ENCODE results near the gene KCNIP3.

DNA sequence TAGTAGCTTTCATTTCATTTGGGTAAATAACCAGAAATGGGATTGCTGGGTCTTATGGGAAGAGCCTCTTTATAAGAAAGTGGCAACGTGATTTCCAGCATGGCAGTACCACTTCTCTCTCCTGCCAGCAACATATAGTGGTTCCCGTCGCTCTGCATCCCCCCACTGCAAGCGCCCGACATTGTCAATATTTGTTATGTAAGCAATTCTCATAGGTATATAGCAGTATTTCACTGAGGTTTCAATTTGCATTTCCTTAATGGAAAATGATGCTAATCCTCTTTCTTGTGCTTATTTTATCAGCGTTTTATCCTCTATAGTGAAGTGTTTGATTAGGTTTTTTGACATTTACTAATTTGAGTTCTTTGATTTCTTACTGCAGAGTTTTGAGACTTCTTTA is 69.4 kb downstream of the KCNIP3 start:
- no peak for TF ChIP-seq ZNF70 (CRISPR knock-in tag; IDR thresholded peaks at IDR 0.05)
- TF ChIP-seq TOX (CRISPR knock-in tag; IDR thresholded peaks at IDR 0.05; ENCODE audit: borderline replicate concordance), result no peak
- TF ChIP-seq GLIS3 (CRISPR knock-in tag; IDR thresholded peaks at IDR 0.05), result no peak
- TF ChIP-seq, protein P1, sequence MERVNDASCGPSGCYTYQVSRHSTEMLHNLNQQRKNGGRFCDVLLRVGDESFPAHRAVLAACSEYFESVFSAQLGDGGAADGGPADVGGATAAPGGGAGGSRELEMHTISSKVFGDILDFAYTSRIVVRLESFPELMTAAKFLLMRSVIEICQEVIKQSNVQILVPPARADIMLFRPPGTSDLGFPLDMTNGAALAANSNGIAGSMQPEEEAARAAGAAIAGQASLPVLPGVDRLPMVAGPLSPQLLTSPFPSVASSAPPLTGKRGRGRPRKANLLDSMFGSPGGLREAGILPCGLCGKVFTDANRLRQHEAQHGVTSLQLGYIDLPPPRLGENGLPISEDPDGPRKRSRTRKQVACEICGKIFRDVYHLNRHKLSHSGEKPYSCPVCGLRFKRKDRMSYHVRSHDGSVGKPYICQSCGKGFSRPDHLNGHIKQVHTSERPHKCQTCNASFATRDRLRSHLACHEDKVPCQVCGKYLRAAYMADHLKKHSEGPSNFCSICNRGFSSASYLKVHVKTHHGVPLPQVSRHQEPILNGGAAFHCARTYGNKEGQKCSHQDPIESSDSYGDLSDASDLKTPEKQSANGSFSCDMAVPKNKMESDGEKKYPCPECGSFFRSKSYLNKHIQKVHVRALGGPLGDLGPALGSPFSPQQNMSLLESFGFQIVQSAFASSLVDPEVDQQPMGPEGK (CRISPR knock-in tag; IDR thresholded peaks at IDR 0.05; ENCODE audit: borderline replicate concordance), result no peak
- no peak for TF ChIP-seq ISL1 (CRISPR knock-in tag; IDR thresholded peaks at IDR 0.05)
- TF ChIP-seq ARNTL (CRISPR knock-in tag; IDR thresholded peaks at IDR 0.05; ENCODE audit: borderline replicate concordance, low read depth), result no peak
